Naive thymus-derived CD8-positive, alpha-beta T cell (primary cell): ENCODE measurements around the gene MYZAP. TPM values are rescaled to one million over a fixed set of nuclear protein-coding genes. Genes with fewer than 3 reads are reported as not detected.
A peak's percentile ranks its signal among the peaks of the same experiment; 100 is the strongest.

Experiments used
- ATAC-seq, 2 donors: fragments of 150-1000 bp; cut with Tn5 transposase in 1 of 2; sonication (Bioruptor Pico), chemical (Tn5 transposase) in 1 of 2; 1 replicate in 1 of 2; 2 replicates in 1 of 2; pipeline ENCODE4 v1.10.0; 2021; ENCODE audit warnings: mild to moderate bottlenecking in 2 of 2, moderate library complexity in 2 of 2
- POLR2A ChIA-PET: fragments of 350-600 bp; sonication (Branson Sonifier 250); formaldehyde crosslinking; loops from one replicate; lab custom pipeline; 2021; ENCODE audit warnings: antibody characterized with exemption; lab: Charles Lee
- DNase-seq, 10 donors: peaks; one replicate each; pipeline versions ENCODE4 v3.0.0 to v3.0.0-alpha.2; 2020 to 2022
- H3K27ac Mint-ChIP-seq, 10 donors: one replicate each; pipeline ENCODE4 v1.8.0; 2020 to 2022; ENCODE audit warnings: mild to moderate bottlenecking in 10 of 10, mixed read lengths in 10 of 10, moderate library complexity in 4 of 10, inconsistent platforms in 1 of 10
- H3K27me3 Mint-ChIP-seq, 5 donors: one replicate each; pipeline ENCODE4 v1.8.0; 2021 to 2022; ENCODE audit warnings: mixed read lengths in 5 of 5
- H3K36me3 Mint-ChIP-seq, 3 donors: one replicate each; pipeline ENCODE4 v1.8.0; 2020 to 2022; ENCODE audit warnings: mixed read lengths in 3 of 3, mild to moderate bottlenecking in 2 of 3, inconsistent platforms in 1 of 3
- H3K4me1 Mint-ChIP-seq, 4 donors: one replicate each; pipeline ENCODE4 v1.8.0; 2021 to 2022; ENCODE audit warnings: mixed read lengths in 4 of 4
- H3K4me3 Mint-ChIP-seq, 10 donors: one replicate each; pipeline ENCODE4 v1.8.0; 2020 to 2022; ENCODE audit warnings: mild to moderate bottlenecking in 10 of 10, mixed read lengths in 10 of 10, moderate library complexity in 6 of 10, inconsistent platforms in 1 of 10
- H3K9me3 Mint-ChIP-seq, 9 donors: one replicate each; pipeline ENCODE4 v1.8.0; 2020 to 2022; ENCODE audit warnings: mixed read lengths in 9 of 9, mild to moderate bottlenecking in 3 of 9, inconsistent platforms in 1 of 9, moderate library complexity in 1 of 9
- polyA plus RNA-seq, 3 donors: library from polyadenylated mRNA; unstranded; fragments of 300-500 nt; fragmentation: Illumina TruSeq; gene quantifications; one replicate each; pipeline ENCODE4 v1.2.3, GENCODE V29; 2021
- total RNA-seq, 8 experiments: library from RNA in 2 of 8; stranded (reverse) in 2 of 8; gene quantifications; one replicate each; pipeline ENCODE4 v1.2.3 and lab custom pipeline; 2021 to 2026

Gene MYZAP
- total and polyA plus RNA-seq, 5 experiments from 2014 or later: 0.20 to 0.26 TPM; not detected in 3

DNA sequence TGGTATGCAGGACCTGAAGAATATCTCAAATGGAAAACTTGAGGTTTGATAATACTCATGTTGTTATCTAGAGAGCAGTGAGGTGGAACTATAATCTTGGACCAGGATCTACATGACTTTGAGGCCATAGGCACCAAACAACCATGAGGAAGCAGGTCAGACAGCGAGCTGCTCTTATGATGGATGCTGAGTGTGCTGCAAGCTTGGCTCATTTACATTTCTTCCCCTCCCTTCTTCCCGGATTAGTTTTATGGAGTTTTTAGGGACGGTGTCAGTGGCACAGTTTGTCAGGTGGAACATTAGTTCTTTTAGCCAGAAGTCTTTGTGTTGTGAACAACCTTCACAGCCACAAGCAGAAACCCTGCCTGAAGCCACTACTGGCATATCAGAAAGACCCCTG lies 8.0 kb upstream of the MYZAP start:
- no peak for DNase-seq
- peaks cover 8 to 24% (median 18%) of the 10 kb centered on the region in 9 donors for H3K9me3 Mint-ChIP-seq
- POLR2A ChIA-PET: no interaction called here
- no peak for ATAC-seq
- H3K27ac Mint-ChIP-seq: peak overlapping the region in 1 of 10 donors; percentile 8
- H3K36me3 Mint-ChIP-seq: peaks cover 0 to 21% (median 8%) of the 10 kb centered on the region in 3 donors
- peaks cover 10 to 68% (median 29%) of the 10 kb centered on the region in 5 donors for H3K27me3 Mint-ChIP-seq
- H3K4me3 Mint-ChIP-seq: no peak overlapping the region
- peaks cover 9 to 28% (median 12%) of the 10 kb centered on the region in 4 donors for H3K4me1 Mint-ChIP-seq

DNA sequence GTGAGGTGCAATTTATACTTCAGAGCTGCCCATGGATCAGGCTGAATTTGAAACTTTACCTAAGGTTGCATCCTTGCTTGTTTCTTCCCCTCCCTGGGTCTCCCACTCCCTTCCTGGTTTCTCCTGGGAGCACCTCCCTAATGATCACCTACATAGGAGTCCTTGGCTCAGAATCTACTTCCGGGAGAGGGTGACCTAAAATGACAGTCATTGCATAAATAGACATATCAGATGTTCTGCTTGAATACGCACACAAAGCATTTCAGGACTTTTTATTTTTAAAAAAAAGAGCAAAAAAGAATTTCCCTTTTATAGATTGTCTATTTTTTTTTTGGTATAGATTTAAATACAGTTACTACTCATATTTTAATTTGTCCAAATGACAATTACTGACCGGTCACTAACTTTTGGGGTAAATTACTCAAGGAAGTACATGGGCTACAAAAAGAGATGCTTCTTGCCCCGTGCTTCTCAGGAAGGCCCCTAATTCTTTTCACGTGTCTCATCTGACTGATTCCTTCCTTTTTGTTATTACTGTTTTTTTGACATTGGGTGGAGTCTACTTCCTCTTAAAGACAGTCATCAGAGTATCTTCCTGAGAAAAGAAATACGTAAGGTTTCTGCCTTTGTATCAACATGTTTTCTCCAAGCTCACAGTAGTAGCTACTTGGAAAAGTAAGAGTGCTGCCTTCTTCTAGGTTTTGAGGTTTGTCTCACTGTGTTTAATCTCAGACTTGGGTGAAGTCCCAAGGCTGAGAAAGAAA lies 4.9 kb upstream of the MYZAP start:
- H3K4me1 Mint-ChIP-seq: peaks cover 17 to 43% (median 21%) of the 10 kb centered on the region in 4 donors
- H3K4me3 Mint-ChIP-seq: peak overlapping the region in 4 of 10 donors; percentile 0 to 47 (median 20)
- peaks cover 13 to 66% (median 29%) of the 10 kb centered on the region in 5 donors for H3K27me3 Mint-ChIP-seq
- DNase-seq (peak in 1 of 10 donors; percentile 18), ATAC-seq (peak; percentile 14 to 55)
- H3K36me3 Mint-ChIP-seq: peaks cover 0 to 21% (median 8%) of the 10 kb centered on the region in 3 donors
- peak overlapping the region in 8 of 10 donors; percentile 1 to 81 (median 68) for H3K27ac Mint-ChIP-seq
- POLR2A ChIA-PET: no interaction called here
- peaks cover 8 to 22% (median 18%) of the 10 kb centered on the region in 9 donors for H3K9me3 Mint-ChIP-seq

GRCh38 chr15:57589281-57589680 lies 2.4 kb upstream of the MYZAP start:
- H3K36me3 Mint-ChIP-seq: peaks cover 0 to 6% (median 0%) of the 10 kb centered on the region in 3 donors
- ATAC-seq: no peak
- peaks cover 0 to 1% (median 0%) of the 10 kb centered on the region in 9 donors for H3K9me3 Mint-ChIP-seq
- H3K27ac Mint-ChIP-seq: no peak overlapping the region
- peaks cover 19 to 64% (median 38%) of the 10 kb centered on the region in 5 donors for H3K27me3 Mint-ChIP-seq
- peaks cover 17 to 51% (median 21%) of the 10 kb centered on the region in 4 donors for H3K4me1 Mint-ChIP-seq
- POLR2A ChIA-PET: no interaction called here
- no peak for DNase-seq
- no peak overlapping the region for H3K4me3 Mint-ChIP-seq

GRCh38 chr15:57589754-57590153 lies 1.9 kb upstream of the MYZAP start:
- Mint-ChIP-seq H3K36me3 (peaks cover 0 to 6% (median 0%) of the 10 kb centered on the region in 3 donors), H3K27me3 (peaks cover 19 to 67% (median 38%) of the 10 kb centered on the region in 5 donors), H3K4me3 (peak overlapping the region in 2 of 10 donors; percentile 1 to 7), H3K27ac (no peak overlapping the region), H3K4me1 (peaks cover 17 to 51% (median 21%) of the 10 kb centered on the region in 4 donors), H3K9me3 (peaks cover 0 to 1% (median 0%) of the 10 kb centered on the region in 9 donors)
- DNase-seq (no peak), ATAC-seq (no peak)
- POLR2A ChIA-PET: no interaction called here

DNA sequence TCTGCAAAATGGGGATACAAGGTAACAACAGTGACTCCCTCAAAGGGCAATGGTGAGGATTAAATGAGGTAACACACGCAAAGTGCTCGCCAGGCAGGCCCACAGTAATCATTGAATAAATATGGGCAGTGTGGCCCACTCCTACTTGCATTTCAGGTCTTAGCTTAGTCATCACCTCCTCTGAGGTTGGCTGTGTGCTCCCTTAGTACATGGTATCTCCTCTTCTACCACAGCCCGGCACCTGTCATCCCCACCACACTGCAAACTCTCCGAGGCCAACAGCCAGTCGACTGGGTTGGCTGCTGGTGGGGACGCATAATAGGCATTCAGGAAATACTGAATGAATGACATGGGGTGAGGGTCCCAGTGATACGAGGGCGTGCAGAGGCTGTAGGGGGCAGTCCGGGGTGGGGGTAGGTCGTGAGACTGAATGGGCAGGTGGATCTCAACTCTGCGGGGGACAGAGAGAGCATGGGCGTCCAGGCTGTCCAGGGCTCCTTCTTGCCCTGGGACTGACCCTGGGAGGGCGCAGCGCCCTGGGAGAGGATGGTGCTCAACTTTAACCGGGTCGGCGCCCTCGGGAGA lies 375 bp upstream of the MYZAP start:
- Mint-ChIP-seq H3K27me3 (peaks cover 19 to 67% (median 34%) of the 10 kb centered on the region in 5 donors), H3K4me1 (peaks cover 17 to 47% (median 21%) of the 10 kb centered on the region in 4 donors), H3K36me3 (no peaks in the 10 kb centered on the region), H3K27ac (peak overlapping the region in 1 of 10 donors; percentile 42), H3K9me3 (no peaks in the 10 kb centered on the region), H3K4me3 (peak overlapping the region in 9 of 10 donors; percentile 31 to 73 (median 61))
- POLR2A ChIA-PET: no interaction called here
- DNase-seq: no peak
- ATAC-seq: no peak

DNA sequence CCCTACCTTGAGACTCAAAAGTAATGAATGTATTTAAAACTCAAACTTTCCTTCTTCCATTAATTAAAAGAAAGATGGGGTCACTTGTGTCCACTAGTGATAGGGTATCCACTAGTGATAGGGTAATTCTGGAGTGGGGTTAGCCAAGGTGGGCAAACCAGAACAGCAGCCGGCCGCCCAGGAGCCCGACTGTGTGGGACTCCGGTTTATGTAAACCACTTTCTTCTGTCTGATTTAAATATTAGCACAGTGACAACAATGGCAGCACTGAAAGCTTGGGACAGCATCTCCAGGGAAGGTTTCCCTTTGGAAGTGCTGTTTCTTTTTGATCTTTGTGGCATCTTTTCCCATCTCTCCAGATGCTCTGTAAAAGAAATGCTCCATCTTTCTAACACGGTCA lies 722 bp downstream of the MYZAP start:
- no peak for DNase-seq
- POLR2A ChIA-PET: no interaction called here
- Mint-ChIP-seq H3K4me1 (peaks cover 12 to 36% (median 14%) of the 10 kb centered on the region in 4 donors), H3K36me3 (no peaks in the 10 kb centered on the region), H3K9me3 (no peaks in the 10 kb centered on the region), H3K27me3 (peaks cover 19 to 63% (median 34%) of the 10 kb centered on the region in 5 donors), H3K27ac (no peak overlapping the region), H3K4me3 (peak overlapping the region in 9 of 10 donors; percentile 27 to 72 (median 55))
- ATAC-seq: no peak

DNA sequence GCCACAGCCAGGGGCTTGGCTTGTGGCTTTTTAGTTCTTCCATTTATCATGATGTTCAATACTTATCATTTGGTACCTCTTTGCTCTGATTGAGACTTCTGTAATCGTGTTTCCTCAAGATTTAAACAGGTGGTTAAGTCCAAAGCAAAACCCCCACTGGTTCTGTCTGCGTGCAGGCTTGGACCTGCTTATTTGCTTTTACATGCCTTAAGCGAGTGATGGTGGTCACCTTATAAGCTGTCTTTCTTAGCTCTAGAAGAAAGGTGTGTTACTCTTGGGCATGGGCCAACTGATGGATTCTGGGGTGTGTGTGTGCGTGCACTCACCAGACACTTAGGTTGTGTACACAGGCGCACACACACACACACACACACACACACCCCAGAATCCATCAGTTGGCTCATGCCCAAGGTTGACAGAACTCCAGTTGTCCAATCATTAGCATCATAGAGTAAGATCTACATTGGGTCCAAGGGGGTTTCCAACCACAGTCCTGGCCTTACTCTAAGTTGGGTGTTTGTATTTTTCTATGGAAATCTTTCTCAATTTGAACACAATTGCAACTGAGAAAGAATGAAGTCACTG lies 1.2 kb downstream of the MYZAP start:
- H3K4me1 Mint-ChIP-seq: peaks cover 8 to 31% (median 10%) of the 10 kb centered on the region in 4 donors
- H3K4me3 Mint-ChIP-seq: peak overlapping the region in 9 of 10 donors; percentile 8 to 72 (median 47)
- H3K27me3 Mint-ChIP-seq: peaks cover 19 to 58% (median 34%) of the 10 kb centered on the region in 5 donors
- no peaks in the 10 kb centered on the region for H3K36me3 Mint-ChIP-seq
- no peak overlapping the region for H3K27ac Mint-ChIP-seq
- ATAC-seq (no peak), DNase-seq (no peak)
- POLR2A ChIA-PET: no interaction called here
- H3K9me3 Mint-ChIP-seq: no peaks in the 10 kb centered on the region

DNA sequence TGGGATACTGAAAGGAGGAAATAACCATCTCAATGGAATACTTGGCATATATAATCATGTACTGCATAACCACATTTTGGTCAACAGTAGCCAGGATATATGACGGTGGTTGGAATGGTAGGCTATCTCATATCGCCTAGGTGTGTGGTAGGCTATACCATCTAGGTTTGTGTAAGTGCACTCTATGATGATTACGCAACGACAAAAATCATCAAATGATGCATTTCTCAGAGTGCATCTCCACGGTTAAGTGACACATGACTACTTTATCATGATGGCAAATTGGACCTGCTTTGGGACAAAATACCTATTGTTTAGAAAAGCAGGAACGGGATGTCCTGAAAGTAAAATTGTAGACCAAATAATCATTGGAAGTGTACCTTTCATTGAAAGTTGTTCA lies 2.8 kb downstream of the MYZAP start:
- H3K27ac Mint-ChIP-seq: no peak overlapping the region
- no peak for ATAC-seq
- POLR2A ChIA-PET: no interaction called here
- H3K4me3 Mint-ChIP-seq: no peak overlapping the region
- peaks cover 18 to 47% (median 37%) of the 10 kb centered on the region in 5 donors for H3K27me3 Mint-ChIP-seq
- H3K4me1 Mint-ChIP-seq: peaks cover 8 to 20% (median 9%) of the 10 kb centered on the region in 4 donors
- no peak for DNase-seq
- no peaks in the 10 kb centered on the region for H3K36me3 Mint-ChIP-seq
- H3K9me3 Mint-ChIP-seq: no peaks in the 10 kb centered on the region

GRCh38 chr15:57595011-57595866 lies 3.5 kb downstream of the MYZAP start:
- no peaks in the 10 kb centered on the region for H3K9me3 Mint-ChIP-seq
- POLR2A ChIA-PET: no interaction called here
- peaks cover 6 to 15% (median 8%) of the 10 kb centered on the region in 4 donors for H3K4me1 Mint-ChIP-seq
- peaks cover 13 to 42% (median 30%) of the 10 kb centered on the region in 5 donors for H3K27me3 Mint-ChIP-seq
- no peak for DNase-seq
- ATAC-seq: no peak
- H3K27ac Mint-ChIP-seq: no peak overlapping the region
- H3K4me3 Mint-ChIP-seq: no peak overlapping the region
- H3K36me3 Mint-ChIP-seq: no peaks in the 10 kb centered on the region

- Mint-ChIP-seq H3K4me3 (no peak overlapping the region), H3K27ac (no peak overlapping the region), H3K27me3 (peaks cover 7 to 34% (median 19%) of the 10 kb centered on the region in 5 donors), H3K9me3 (no peaks in the 10 kb centered on the region), H3K4me1 (peaks cover under 1 to 9% (median 2%) of the 10 kb centered on the region in 4 donors), H3K36me3 (no peaks in the 10 kb centered on the region)
- POLR2A ChIA-PET: no interaction called here
- DNase-seq (no peak), ATAC-seq (no peak)
Measured at GRCh38 chr15:57596301-57596855, 4.7 kb downstream of the MYZAP start.

DNA sequence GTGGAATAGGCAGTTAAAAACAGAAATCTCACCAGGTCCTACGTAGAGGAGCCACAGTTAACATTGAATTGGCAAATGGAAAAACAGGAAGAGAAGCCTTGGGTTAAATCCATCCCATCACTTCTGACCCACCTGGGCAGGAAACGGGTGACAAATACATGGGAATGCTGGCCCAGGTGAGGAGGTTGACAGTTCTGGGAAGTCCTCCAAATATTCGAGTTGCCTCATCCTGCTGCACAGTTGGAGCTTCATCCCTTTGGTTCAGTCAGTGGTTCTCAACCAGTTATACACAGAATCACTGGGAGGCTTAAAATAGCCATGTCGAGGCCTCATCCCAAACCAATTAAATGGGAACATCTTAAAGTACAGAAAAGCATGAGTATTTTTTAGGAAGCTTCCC lies 5.3 kb downstream of the MYZAP start:
- H3K27me3 Mint-ChIP-seq: peaks cover 7 to 37% (median 17%) of the 10 kb centered on the region in 5 donors
- no peak overlapping the region for H3K4me3 Mint-ChIP-seq
- ATAC-seq: no peak
- H3K36me3 Mint-ChIP-seq: no peaks in the 10 kb centered on the region
- no peaks in the 10 kb centered on the region for H3K9me3 Mint-ChIP-seq
- H3K27ac Mint-ChIP-seq: no peak overlapping the region
- DNase-seq: no peak
- POLR2A ChIA-PET: no interaction called here
- peaks cover 0 to 8% (median 0%) of the 10 kb centered on the region in 4 donors for H3K4me1 Mint-ChIP-seq

DNA sequence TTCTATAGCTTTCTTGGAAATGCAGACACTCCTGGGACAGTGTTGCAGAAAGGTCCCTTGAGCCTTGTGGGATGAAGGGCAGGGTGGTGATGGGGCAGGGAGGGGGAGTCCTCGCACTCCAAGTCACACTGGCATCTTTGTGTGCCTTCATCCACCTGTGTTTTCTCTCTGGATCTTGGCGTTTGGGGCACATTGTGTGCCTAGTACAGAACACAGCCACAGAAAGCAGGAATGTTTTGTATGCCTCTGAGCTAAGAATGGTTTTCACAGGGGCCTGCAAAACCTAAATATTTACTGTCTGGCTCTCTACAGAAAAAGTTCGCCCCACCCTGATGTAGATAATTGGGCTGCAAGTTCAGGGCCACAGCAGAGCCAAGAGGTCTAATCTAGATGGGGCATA lies 5.7 kb downstream of the MYZAP start:
- Mint-ChIP-seq H3K27ac (no peak overlapping the region), H3K27me3 (peaks cover 7 to 36% (median 13%) of the 10 kb centered on the region in 5 donors), H3K9me3 (no peaks in the 10 kb centered on the region), H3K4me1 (peaks cover 0 to 4% (median 0%) of the 10 kb centered on the region in 4 donors), H3K36me3 (no peaks in the 10 kb centered on the region), H3K4me3 (no peak overlapping the region)
- DNase-seq (no peak), ATAC-seq (no peak)
- POLR2A ChIA-PET: no interaction called here
